ENCODE results near the gene PLA2G4C.

PLA2G4C gene

GRCh38 chr19:48053856-48054255 is 56.8 kb downstream of the PLA2G4C start:
- no peak for DNase-seq (ENCODE audit: low read depth in 2 of 2)

- no peak for DNase-seq (ENCODE audit: low read depth in 2 of 2)
These were observed 57.5 kb downstream of the PLA2G4C start for GRCh38 chr19:48053076-48053475.

GRCh38 chr19:48051335-48052033 is 59.1 kb downstream of the PLA2G4C start:
- DNase-seq (ENCODE audit: low read depth in 2 of 2): no peak

- DNase-seq (ENCODE audit: low read depth in 2 of 2): no peak
These were observed 66.1 kb downstream of the PLA2G4C start for GRCh38 chr19:48044561-48044960.

- no peak for DNase-seq (ENCODE audit: low read depth in 2 of 2)
These were observed 66.8 kb downstream of the PLA2G4C start, which contains the start of gene CABP5 for GRCh38 chr19:48043675-48044258. CABP5 (minus strand) TSS chr19:48044079; CDS start chr19:48043922, 157 bp downstream.

- no peak for DNase-seq (ENCODE audit: low read depth in 2 of 2)
These were observed 68.6 kb downstream of the PLA2G4C start for GRCh38 chr19:48041877-48042580.

GRCh38 chr19:48036765-48037164 is 73.9 kb downstream of the PLA2G4C start:
- DNase-seq (ENCODE audit: low read depth in 2 of 2): no peak

- no peak for DNase-seq (ENCODE audit: low read depth in 2 of 2)
These were observed 77.0 kb downstream of the PLA2G4C start for GRCh38 chr19:48033604-48034003.

- no peak for DNase-seq (ENCODE audit: low read depth in 2 of 2)
These were observed 80.5 kb downstream of the PLA2G4C start for GRCh38 chr19:48030073-48030472.

GRCh38 chr19:48029431-48029830 is 81.2 kb downstream of the PLA2G4C start:
- DNase-seq (ENCODE audit: low read depth in 2 of 2): no peak

GRCh38 chr19:48025480-48025879 is 85.1 kb downstream of the PLA2G4C start:
- no peak for DNase-seq (ENCODE audit: low read depth in 2 of 2)

- DNase-seq (ENCODE audit: low read depth in 2 of 2): no peak
These were observed 87.1 kb downstream of the PLA2G4C start for GRCh38 chr19:48023518-48023917.

- no peak for DNase-seq (ENCODE audit: low read depth in 2 of 2)
These were observed 87.6 kb downstream of the PLA2G4C start for GRCh38 chr19:48023011-48023410.

- DNase-seq (ENCODE audit: low read depth in 2 of 2): no peak
These were observed 89.9 kb downstream of the PLA2G4C start for GRCh38 chr19:48020686-48021085.

GRCh38 chr19:48010932-48011758 is 99.5 kb downstream of the PLA2G4C start:
- no peak for DNase-seq (ENCODE audit: low read depth in 2 of 2)

GRCh38 chr19:48006762-48007161 is 103.9 kb downstream of the PLA2G4C start:
- no peak for DNase-seq (ENCODE audit: low read depth in 2 of 2)

GRCh38 chr19:48004236-48004635 is 106.4 kb downstream of the PLA2G4C start:
- DNase-seq (ENCODE audit: low read depth in 2 of 2): no peak

- no peak for DNase-seq (ENCODE audit: low read depth in 2 of 2)
These were observed 109.8 kb downstream of the PLA2G4C start for GRCh38 chr19:48000846-48001245.

GRCh38 chr19:47998800-47999199 is 111.8 kb downstream of the PLA2G4C start:
- no peak for DNase-seq (ENCODE audit: low read depth in 2 of 2)
